Right ventricle myocardium superior (tissue), 1 donor: ENCODE data around the gene CEP72. TPM values are rescaled to one million over a fixed set of nuclear protein-coding genes. Genes with fewer than 3 reads are reported as not detected.
"Not testable (repeated sequence)": the region's sequence is repeated elsewhere in the genome, so short reads cannot be mapped to it uniquely, and the experiment has no call there.

Experiments
- ATAC-seq: fragments of 200-7000 bp; cut with Tn5 transposase; one replicate; pipeline ENCODE4 v1.9.1; 2020; ENCODE audit warnings: mild to moderate bottlenecking; ENCODE audit not compliant: poor library complexity
- DNase-seq: peaks from one replicate; pipeline ENCODE4 v3.0.0-alpha.2; 2020
- intact Hi-C: fragments of 100-400 bp; cut with DNase I; formaldehyde crosslinking; loops from one replicate; pipeline ENCODE4 v1.11.2; 2022
- total RNA-seq: library from RNA; stranded (reverse); fragmentation: NEBNext Ultra II Directional; extraction: Animal tissue kit (Norgen Biotek cat#: 25700); gene quantifications from one replicate; pipeline ENCODE4 v1.2.1, GENCODE V29; 2021
- donor health status: DM: no; HTN: yes; CAD: no; lungs with severe emphysema.

CEP72 gene
- total RNA-seq, 1 donor from 2014 or later = 1.7 TPM

- no peak for DNase-seq
- no peak for ATAC-seq
- intact Hi-C loops = no loop called here
These were observed 34.3 kb upstream of the CEP72 start for GRCh38 chr5:577800-578199.

- intact Hi-C loops = no loop called here
- DNase-seq = no peak
- no peak for ATAC-seq
These were observed 32.9 kb upstream of the CEP72 start for GRCh38 chr5:579211-579610.

- DNase-seq (no peak), ATAC-seq (no peak)
- intact Hi-C loops = no loop called here
These were observed 32.3 kb upstream of the CEP72 start for GRCh38 chr5:579746-580366.

GRCh38 chr5:580436-580835 lies 31.7 kb upstream of the CEP72 start:
- intact Hi-C loops = no loop called here
- ATAC-seq = no peak

GRCh38 chr5:581266-581665 lies 30.9 kb upstream of the CEP72 start:
- intact Hi-C loops = no loop called here
- no peak for DNase-seq
- ATAC-seq = no peak

More at GRCh38 chr5:580436-580835, 31.7 kb upstream of the CEP72 start:
- no peak for DNase-seq

- DNase-seq (no peak), ATAC-seq (no peak)
- intact Hi-C loops = no loop called here
These were observed 30.2 kb upstream of the CEP72 start for GRCh38 chr5:581941-582340.

- ATAC-seq, DNase-seq, intact Hi-C loops: not testable (repeated sequence)
These were observed 29.7 kb upstream of the CEP72 start for GRCh38 chr5:582445-582844.

- ATAC-seq = no peak
- intact Hi-C loops = no loop called here
- no peak for DNase-seq
These were observed 29.1 kb upstream of the CEP72 start for GRCh38 chr5:582936-583635.

GRCh38 chr5:583645-584044 lies 28.5 kb upstream of the CEP72 start:
- intact Hi-C loops = no loop called here
- DNase-seq = no peak
- ATAC-seq = no peak

GRCh38 chr5:584216-584615 lies 27.9 kb upstream of the CEP72 start:
- intact Hi-C loops = no loop called here
- no peak for DNase-seq

GRCh38 chr5:584846-585245 lies 27.3 kb upstream of the CEP72 start:
- no peak for ATAC-seq
- intact Hi-C loops = no loop called here
- no peak for DNase-seq

More at GRCh38 chr5:584216-584615, 27.9 kb upstream of the CEP72 start:
- no peak for ATAC-seq

- intact Hi-C loops = no loop called here
- DNase-seq (no peak), ATAC-seq (no peak)
These were observed 26.6 kb upstream of the CEP72 start for GRCh38 chr5:585556-585955.

- DNase-seq (no peak), ATAC-seq (no peak)
- intact Hi-C loops = no loop called here
These were observed 26.0 kb upstream of the CEP72 start for GRCh38 chr5:585962-586628.

GRCh38 chr5:586751-587285 lies 25.3 kb upstream of the CEP72 start:
- no peak for ATAC-seq
- intact Hi-C loops = no loop called here
- no peak for DNase-seq

- DNase-seq = no peak
- intact Hi-C loops = no loop called here
These were observed 24.7 kb upstream of the CEP72 start for GRCh38 chr5:587403-587802.

GRCh38 chr5:588406-588995 lies 23.6 kb upstream of the CEP72 start:
- no peak for DNase-seq
- intact Hi-C loops = no loop called here
- no peak for ATAC-seq

More at GRCh38 chr5:587403-587802, 24.7 kb upstream of the CEP72 start:
- no peak for ATAC-seq

- DNase-seq (no peak), ATAC-seq (no peak)
- intact Hi-C loops = no loop called here
These were observed 23.0 kb upstream of the CEP72 start for GRCh38 chr5:589173-589572.

- no peak for ATAC-seq
- no peak for DNase-seq
- intact Hi-C loops = no loop called here
These were observed 22.6 kb upstream of the CEP72 start for GRCh38 chr5:589588-589987.

GRCh38 chr5:590346-590745 lies 21.8 kb upstream of the CEP72 start:
- DNase-seq = no peak
- intact Hi-C loops = no loop called here
- ATAC-seq = no peak
